NB4 (cell line): ENCODE results near the gene OSBPL10.

Experiments used
- POLR2A ChIP-seq: IDR thresholded peaks from 2 replicates; pipeline ENCODE4 v1.6.1; 2011; ENCODE audit warnings: mild to moderate bottlenecking; ENCODE audit not compliant: insufficient read length; ENCODE audit errors: extremely low read depth
- TF ChIP-seq, protein P1 (sequence below): IDR thresholded peaks from one replicate; pipeline ENCODE4 v1.5.1; 2012; ENCODE audit warnings: low read depth, low read length
- TF ChIP-seq, protein P2 (sequence below): IDR thresholded peaks from 2 replicates; pipeline ENCODE4 v1.6.1; 2011; ENCODE audit warnings: low read depth, low read length

DNA sequence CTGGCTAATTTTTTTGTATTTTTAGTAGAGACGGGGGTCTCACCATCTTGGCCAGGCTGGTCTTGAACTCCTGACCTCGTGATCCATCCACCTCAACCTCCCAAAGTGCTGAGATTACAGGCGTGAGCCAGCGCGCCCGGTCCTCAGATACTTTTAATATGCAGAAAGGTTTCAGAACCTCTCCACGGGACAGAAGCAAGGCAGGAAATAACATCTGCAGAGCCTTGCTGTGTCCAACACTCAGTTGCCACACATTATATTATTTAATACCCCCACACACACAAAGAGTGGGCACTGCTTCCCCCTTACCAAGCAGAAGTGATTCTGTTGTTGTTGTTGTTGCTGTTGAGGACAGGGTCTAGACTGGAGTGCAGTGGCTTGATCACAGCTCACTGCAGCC is 28.0 kb downstream of the OSBPL10 start:
- TF ChIP-seq, protein P1, sequence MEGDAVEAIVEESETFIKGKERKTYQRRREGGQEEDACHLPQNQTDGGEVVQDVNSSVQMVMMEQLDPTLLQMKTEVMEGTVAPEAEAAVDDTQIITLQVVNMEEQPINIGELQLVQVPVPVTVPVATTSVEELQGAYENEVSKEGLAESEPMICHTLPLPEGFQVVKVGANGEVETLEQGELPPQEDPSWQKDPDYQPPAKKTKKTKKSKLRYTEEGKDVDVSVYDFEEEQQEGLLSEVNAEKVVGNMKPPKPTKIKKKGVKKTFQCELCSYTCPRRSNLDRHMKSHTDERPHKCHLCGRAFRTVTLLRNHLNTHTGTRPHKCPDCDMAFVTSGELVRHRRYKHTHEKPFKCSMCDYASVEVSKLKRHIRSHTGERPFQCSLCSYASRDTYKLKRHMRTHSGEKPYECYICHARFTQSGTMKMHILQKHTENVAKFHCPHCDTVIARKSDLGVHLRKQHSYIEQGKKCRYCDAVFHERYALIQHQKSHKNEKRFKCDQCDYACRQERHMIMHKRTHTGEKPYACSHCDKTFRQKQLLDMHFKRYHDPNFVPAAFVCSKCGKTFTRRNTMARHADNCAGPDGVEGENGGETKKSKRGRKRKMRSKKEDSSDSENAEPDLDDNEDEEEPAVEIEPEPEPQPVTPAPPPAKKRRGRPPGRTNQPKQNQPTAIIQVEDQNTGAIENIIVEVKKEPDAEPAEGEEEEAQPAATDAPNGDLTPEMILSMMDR, result no peak
- no peak for TF ChIP-seq POLR2A
- TF ChIP-seq, protein P2, sequence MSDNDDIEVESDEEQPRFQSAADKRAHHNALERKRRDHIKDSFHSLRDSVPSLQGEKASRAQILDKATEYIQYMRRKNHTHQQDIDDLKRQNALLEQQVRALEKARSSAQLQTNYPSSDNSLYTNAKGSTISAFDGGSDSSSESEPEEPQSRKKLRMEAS, result no peak
